ENCODE results near the gene MRPL40.

DNA sequence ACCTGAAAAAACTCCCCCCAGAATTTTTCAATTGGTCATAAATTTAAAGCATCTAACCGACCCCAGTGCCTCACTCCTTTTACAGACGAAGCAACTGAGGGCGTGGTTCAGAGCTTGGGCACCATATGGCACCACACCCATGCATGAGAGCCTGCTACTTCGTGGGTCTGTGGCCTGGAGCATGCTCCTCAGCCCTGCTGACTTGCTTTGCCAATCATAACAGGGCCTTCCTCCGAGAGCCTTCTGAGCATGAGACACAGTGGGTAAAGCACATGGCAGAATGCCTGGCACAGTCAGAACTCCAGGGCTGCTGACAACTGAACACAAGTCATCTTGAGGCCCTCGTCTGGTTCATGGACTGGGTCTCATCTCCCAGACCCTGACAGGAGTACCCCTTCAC, 34.1 kb upstream of the MRPL40 start:
- TF ChIP-seq CTCF (IDR thresholded peaks at IDR 0.05; ENCODE audit: extremely low read depth in 1 of 2, insufficient read depth in 1 of 2, low read depth in 1 of 2, low read length in 2 of 2), result no peak
- TF ChIP-seq EZH2 (IDR thresholded peaks at IDR 0.05; ENCODE audit: borderline replicate concordance, low read depth, low read length, severe bottlenecking), result no peak
- TF ChIP-seq POLR2AphosphoS5 (IDR thresholded peaks at IDR 0.05; ENCODE audit: insufficient read depth, low read depth, low read length), result no peak
- no peak for TF ChIP-seq POLR2A (IDR thresholded peaks at IDR 0.05; ENCODE audit: low read depth, low read length)
- no peak for TF ChIP-seq MAX (IDR thresholded peaks at IDR 0.05; ENCODE audit: insufficient read depth, insufficient read length)
- no peak for TF ChIP-seq FOS (IDR thresholded peaks at IDR 0.05; ENCODE audit: borderline replicate concordance, insufficient read depth, low read length)
- no peak for TF ChIP-seq MYC (IDR thresholded peaks at IDR 0.05; ENCODE audit: low read depth, low read length)

All from endothelial cell of umbilical vein (primary cell).